Stimulated activated CD8-positive, alpha-beta memory T cell treated with anti-CD3 and anti-CD28 coated beads, Interleukin-4, amount 100 ng/mL, for 24 hours (primary cell): ENCODE measurements around the gene LSM10.

Source experiments
- DNase-seq: peaks from one replicate; pipeline ENCODE4 v3.0.0-alpha.2; 2020; ENCODE audit warnings: low read depth

Gene LSM10

DNA sequence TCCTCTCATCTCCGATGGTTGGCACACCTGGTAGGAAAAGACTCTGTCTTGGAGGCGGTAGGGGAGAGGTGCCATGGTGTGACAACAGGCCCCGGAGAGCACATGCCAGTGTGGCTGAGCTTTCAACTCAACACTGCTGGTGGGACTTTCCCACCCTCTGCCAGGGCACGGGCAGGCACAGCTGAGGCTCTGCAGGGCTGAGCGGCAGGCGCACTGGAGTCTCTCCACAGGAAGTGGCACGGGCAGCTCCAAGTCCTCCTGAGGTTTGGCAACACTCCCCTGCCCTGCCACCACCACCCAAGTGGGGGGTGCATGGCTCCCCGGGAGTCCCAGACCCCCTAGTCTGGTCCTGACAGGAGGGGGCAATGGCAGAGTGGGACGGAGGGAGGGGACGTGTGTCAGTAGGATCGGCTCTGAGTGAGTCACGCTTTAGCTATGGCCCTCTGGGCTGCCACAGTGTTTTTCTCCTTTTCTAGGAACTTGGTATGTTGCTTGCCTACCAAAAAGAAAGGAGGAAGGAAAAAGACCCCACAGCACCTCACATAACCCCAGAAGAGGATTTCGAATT is 47.0 kb downstream of the LSM10 start:
- DNase-seq = no peak

DNA sequence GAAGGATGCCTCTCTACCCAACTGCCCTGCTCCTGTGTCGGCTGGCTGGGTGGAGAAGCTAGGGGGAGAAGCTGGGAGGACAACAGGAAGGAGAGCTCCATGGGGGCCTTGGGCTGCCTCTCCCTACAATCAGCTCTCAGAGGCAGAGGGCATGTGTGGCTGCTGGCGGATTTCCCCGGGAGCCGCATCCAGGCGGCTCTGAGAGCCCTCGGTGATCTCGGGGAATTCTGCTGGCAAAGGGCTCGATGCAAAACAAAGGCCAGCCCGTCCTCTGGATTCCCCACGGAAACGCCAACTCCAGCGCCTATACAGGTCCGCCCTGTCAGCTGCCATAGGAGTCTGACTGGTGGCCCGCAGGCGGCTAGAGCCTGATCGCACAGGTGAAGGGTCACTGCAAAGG is 47.9 kb downstream of the LSM10 start:
- no peak for DNase-seq

- no peak for DNase-seq
Measured at GRCh38 chr1:36349241-36349671, 48.5 kb downstream of the LSM10 start.

DNA sequence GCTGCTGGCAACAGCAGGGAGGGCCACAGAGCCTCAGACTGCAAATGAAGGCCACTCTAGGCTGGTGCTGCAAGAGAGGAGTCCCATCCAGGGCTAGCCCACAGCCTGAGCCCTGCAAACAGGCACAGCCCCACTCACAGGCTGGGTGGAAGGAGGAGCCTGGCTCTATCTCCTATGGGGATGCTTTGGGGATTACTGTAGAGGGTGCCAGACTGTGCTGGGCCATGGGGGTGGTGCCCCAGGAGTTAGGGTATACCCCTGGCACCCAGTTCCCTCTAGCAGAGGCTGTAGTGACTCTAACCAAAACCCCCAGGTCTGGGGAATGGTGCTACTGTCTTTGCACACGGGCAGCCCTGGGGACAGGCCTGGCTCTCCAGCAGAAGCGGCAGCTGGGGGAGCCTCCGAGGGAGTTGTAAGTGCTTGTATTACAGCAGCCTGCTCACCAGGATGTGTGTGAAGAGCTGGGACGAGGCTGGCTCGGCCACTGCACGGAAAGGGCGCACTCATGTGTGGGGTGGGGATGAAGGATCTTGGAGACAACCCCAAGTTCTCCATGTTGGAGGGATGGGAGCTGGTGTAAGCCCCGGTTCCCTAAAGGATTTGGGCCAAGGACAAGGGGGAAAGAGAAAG is 50.9 kb downstream of the LSM10 start:
- DNase-seq = no peak

- no peak for DNase-seq
Measured at GRCh38 chr1:36345353-36345752, 52.4 kb downstream of the LSM10 start.

DNA sequence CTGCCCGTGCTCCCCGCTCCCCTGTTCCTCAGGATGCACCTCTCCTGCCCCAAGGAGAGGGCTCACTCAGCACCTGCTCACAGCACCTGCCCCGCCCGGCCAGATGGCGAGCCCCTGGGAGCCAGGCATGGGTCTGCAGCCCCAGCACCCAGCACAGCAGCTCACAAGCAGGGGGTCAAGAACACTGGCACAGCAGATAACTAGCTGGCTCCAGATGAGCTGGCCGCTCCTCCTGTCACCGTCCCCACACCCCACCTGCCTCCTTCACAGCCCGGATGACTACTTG is 53.4 kb downstream of the LSM10 start:
- DNase-seq = no peak

DNA sequence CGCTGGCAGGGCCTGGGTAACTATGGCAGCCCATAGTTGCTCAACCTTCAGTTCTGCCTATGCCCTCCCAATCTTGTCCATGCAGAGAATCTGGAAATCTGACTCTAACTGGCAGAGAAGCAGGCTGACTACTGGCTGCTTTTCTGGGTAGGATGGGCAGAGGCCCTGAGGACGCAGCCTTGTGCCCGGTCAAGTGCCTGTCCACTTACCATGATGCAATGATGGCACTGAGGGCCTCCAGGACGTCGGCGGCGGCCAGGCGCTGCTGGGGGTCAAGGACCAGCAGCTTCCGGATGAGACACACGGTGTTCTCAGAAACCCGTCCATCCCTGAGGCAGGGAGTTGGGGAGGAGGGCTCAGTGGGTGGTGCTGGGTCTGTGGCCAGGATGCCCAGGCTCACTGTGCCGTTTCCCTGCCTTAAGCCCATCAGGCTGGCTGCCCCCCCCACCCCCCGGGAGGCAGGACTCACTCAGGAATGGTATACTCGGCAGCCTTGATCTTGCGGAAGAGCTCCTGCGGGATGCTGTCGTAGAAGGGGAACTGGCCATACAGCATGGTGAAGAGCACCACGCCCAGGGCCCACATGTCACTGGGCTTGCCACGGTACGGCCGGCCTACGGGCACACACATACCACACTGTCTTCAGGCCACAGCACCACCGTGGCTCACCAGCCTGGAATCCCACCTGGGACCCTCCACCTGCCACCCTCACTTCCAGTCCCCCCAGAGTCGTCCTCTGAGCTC is 53.9 kb downstream of the LSM10 start:
- no peak for DNase-seq
